ENCODE data around the gene PPP2R2C.

PPP2R2C gene

DNA sequence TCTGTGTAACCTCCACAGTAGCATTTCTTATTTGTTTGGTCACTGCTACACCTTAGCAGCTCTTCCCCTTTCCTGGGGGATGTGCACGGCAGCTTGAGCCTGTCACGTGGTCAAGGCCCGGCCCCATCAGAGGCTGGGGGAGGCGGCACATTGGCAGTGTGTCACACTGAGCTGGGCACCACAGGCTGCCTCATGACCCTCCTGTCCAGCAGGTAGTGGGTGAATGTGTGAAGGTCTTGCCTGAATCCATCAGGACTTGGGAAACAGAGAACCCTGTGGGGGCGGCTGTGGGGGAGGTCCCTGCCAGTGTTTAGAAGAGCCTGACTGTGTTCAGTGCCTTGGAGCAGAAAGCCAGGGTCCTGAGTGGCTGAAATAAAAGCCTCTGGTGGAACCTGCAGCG lies 169.5 kb downstream of the PPP2R2C start:
- Histone ChIP-seq H3K4me3 (replicated peaks; ENCODE audit: insufficient read depth, low read length) (no peak overlapping the region), H3K27ac (replicated peaks) (no peak overlapping the region), H3K27me3 (ENCODE audit: insufficient read depth, poor library complexity, severe bottlenecking) (no peaks in the 10 kb centered on the region)
- TF ChIP-seq POLR2AphosphoS5 (IDR thresholded peaks at IDR 0.05; ENCODE audit: low read depth) (no peak), SPI1 (IDR thresholded peaks at IDR 0.05; ENCODE audit: borderline replicate concordance, low read depth) (no peak), GABPA (IDR thresholded peaks at IDR 0.05; ENCODE audit: low read depth) (no peak)
- TF ChIP-seq, protein P1, sequence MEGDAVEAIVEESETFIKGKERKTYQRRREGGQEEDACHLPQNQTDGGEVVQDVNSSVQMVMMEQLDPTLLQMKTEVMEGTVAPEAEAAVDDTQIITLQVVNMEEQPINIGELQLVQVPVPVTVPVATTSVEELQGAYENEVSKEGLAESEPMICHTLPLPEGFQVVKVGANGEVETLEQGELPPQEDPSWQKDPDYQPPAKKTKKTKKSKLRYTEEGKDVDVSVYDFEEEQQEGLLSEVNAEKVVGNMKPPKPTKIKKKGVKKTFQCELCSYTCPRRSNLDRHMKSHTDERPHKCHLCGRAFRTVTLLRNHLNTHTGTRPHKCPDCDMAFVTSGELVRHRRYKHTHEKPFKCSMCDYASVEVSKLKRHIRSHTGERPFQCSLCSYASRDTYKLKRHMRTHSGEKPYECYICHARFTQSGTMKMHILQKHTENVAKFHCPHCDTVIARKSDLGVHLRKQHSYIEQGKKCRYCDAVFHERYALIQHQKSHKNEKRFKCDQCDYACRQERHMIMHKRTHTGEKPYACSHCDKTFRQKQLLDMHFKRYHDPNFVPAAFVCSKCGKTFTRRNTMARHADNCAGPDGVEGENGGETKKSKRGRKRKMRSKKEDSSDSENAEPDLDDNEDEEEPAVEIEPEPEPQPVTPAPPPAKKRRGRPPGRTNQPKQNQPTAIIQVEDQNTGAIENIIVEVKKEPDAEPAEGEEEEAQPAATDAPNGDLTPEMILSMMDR (IDR thresholded peaks at IDR 0.05; ENCODE audit: insufficient read depth, low read length) = no peak
- TF ChIP-seq, protein P2, sequence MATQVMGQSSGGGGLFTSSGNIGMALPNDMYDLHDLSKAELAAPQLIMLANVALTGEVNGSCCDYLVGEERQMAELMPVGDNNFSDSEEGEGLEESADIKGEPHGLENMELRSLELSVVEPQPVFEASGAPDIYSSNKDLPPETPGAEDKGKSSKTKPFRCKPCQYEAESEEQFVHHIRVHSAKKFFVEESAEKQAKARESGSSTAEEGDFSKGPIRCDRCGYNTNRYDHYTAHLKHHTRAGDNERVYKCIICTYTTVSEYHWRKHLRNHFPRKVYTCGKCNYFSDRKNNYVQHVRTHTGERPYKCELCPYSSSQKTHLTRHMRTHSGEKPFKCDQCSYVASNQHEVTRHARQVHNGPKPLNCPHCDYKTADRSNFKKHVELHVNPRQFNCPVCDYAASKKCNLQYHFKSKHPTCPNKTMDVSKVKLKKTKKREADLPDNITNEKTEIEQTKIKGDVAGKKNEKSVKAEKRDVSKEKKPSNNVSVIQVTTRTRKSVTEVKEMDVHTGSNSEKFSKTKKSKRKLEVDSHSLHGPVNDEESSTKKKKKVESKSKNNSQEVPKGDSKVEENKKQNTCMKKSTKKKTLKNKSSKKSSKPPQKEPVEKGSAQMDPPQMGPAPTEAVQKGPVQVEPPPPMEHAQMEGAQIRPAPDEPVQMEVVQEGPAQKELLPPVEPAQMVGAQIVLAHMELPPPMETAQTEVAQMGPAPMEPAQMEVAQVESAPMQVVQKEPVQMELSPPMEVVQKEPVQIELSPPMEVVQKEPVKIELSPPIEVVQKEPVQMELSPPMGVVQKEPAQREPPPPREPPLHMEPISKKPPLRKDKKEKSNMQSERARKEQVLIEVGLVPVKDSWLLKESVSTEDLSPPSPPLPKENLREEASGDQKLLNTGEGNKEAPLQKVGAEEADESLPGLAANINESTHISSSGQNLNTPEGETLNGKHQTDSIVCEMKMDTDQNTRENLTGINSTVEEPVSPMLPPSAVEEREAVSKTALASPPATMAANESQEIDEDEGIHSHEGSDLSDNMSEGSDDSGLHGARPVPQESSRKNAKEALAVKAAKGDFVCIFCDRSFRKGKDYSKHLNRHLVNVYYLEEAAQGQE (IDR thresholded peaks at IDR 0.05; ENCODE audit: insufficient replicate concordance, low read depth) = no peak
- no peak for DNase-seq (ENCODE audit: low read depth in 1 of 2, low spot score in 1 of 2)

DNA sequence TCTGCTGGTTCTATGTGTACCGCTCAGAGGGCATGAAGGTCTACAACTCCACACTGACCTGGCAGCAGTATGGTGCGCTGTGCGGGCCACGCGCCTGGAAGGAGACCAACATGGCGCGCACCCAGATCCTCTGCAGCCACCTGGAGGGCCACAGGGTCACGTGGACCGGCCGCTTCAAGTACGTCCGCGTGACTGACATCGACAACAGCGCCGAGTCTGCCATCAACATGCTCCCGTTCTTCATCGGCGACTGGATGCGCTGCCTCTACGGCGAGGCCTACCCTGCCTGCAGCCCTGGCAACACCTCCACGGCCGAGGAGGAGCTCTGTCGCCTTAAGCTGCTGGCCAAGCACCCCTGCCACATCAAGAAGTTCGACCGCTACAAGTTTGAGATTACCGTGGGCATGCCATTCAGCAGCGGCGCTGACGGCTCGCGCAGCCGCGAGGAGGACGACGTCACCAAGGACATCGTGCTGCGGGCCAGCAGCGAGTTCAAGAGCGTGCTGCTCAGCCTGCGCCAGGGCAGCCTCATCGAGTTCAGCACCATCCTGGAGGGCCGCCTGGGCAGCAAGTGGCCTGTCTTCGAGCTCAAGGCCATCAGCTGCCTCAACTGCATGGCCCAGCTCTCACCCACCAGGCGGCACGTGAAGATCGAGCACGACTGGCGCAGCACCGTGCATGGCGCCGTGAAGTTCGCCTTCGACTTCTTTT lies 170.5 kb downstream of the PPP2R2C start:
- no peak overlapping the region for H3K4me3 ChIP-seq (replicated peaks; ENCODE audit: insufficient read depth, low read length)
- TF ChIP-seq, protein P2 (IDR thresholded peaks at IDR 0.05; ENCODE audit: insufficient replicate concordance, low read depth) = no peak
- no peak for TF ChIP-seq GABPA (IDR thresholded peaks at IDR 0.05; ENCODE audit: low read depth)
- TF ChIP-seq, protein P1 (IDR thresholded peaks at IDR 0.05; ENCODE audit: insufficient read depth, low read length) = no peak
- no peak for TF ChIP-seq POLR2AphosphoS5 (IDR thresholded peaks at IDR 0.05; ENCODE audit: low read depth)
- TF ChIP-seq SPI1 (IDR thresholded peaks at IDR 0.05; ENCODE audit: borderline replicate concordance, low read depth) = no peak
- H3K27ac ChIP-seq (replicated peaks) = no peak overlapping the region
- no peaks in the 10 kb centered on the region for H3K27me3 ChIP-seq (ENCODE audit: insufficient read depth, poor library complexity, severe bottlenecking)
- no peak for DNase-seq (ENCODE audit: low read depth in 1 of 2, low spot score in 1 of 2)

DNA sequence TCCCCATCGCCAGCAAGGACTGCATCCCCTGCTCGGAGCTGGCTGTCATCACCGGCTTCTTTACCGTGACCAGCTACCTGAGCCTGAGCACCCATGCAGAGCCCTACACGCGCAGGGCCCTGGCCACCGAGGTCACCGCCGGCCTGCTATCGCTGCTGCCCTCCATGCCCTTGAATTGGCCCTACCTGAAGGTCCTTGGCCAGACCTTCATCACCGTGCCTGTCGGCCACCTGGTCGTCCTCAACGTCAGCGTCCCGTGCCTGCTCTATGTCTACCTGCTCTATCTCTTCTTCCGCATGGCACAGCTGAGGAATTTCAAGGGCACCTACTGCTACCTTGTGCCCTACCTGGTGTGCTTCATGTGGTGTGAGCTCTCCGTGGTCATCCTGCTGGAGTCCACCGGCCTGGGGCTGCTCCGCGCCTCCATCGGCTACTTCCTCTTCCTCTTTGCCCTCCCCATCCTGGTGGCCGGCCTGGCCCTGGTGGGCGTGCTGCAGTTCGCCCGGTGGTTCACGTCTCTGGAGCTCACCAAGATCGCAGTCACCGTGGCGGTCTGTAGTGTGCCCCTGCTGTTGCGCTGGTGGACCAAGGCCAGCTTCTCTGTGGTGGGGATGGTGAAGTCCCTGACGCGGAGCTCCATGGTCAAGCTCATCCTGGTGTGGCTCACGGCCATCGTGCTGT lies 171.2 kb downstream of the PPP2R2C start:
- Histone ChIP-seq H3K27ac (replicated peaks) (no peak overlapping the region), H3K4me3 (replicated peaks; ENCODE audit: insufficient read depth, low read length) (no peak overlapping the region), H3K27me3 (ENCODE audit: insufficient read depth, poor library complexity, severe bottlenecking) (no peaks in the 10 kb centered on the region)
- TF ChIP-seq POLR2AphosphoS5 (IDR thresholded peaks at IDR 0.05; ENCODE audit: low read depth) = no peak
- TF ChIP-seq, protein P1 (IDR thresholded peaks at IDR 0.05; ENCODE audit: insufficient read depth, low read length) = no peak
- DNase-seq (ENCODE audit: low read depth in 1 of 2, low spot score in 1 of 2) = no peak

All from HL-60 (cell line).